Measurements from ENCODE around the gene FAM110A. TPM values are rescaled to one million over a fixed set of nuclear protein-coding genes. Genes with fewer than 3 reads are reported as not detected.
A peak's percentile ranks its signal among the peaks of the same experiment; 100 is the strongest.

Gene FAM110A
- total and polyA plus RNA-seq, 9 of the 15 experiments (the other 6 are each of a cell fraction or from before 2014, with no cell fraction given), result 0.73 to 15.5 (median 3.6) TPM

GRCh38 chr20:841568-842546, 8.3 kb downstream of the FAM110A start:
- H3K9me1 ChIP-seq (ENCODE audit: control insufficient read depth, insufficient read depth, low read length), result peaks cover 3% of the 10 kb centered on the region
- no peaks in the 10 kb centered on the region for H3K9me3 ChIP-seq (replicated peaks; ENCODE audit: control insufficient read depth, insufficient read depth, low read depth, low read length)
- in situ Hi-C loops (cut with MboI), result no loop called here
- DNase-seq (ENCODE audit: extremely low read depth in 1 of 4, low spot score in 3 of 4) (no peak), FAIRE-seq (no peak), ATAC-seq (no peak)
- peaks cover 15% of the 10 kb centered on the region; the same call in 1 of the 3 replicates for H3K36me3 ChIP-seq (ENCODE audit: control insufficient read depth, insufficient read depth, low read length)
- TF ChIP-seq CEBPB (tag; IDR thresholded peaks at IDR 0.05) (0 out of 2 replicates have a peak, but pooled peaks have one; percentile 27), POLR3G (IDR thresholded peaks at IDR 0.05; ENCODE audit: extremely low read depth, insufficient read length, insufficient replicate concordance) (no peak), ZBTB7A (IDR thresholded peaks at IDR 0.05; ENCODE audit: borderline replicate concordance, control insufficient read depth, low read depth, low read length) (peak; percentile 15; the same call in 1 of the 2 replicates), RB1 (IDR thresholded peaks at IDR 0.05; ENCODE audit: low read depth) (no peak), ZNF24 (IDR thresholded peaks at IDR 0.05) (no peak), POLR2G (IDR thresholded peaks at IDR 0.05; ENCODE audit: low read depth, low read length) (peak; percentile 32; the same call in 1 of the 2 replicates), MEF2A (IDR thresholded peaks at IDR 0.05; ENCODE audit: control insufficient read depth, low read depth, low read length) (peak; percentile 70; the same call in 1 of the 2 replicates)
- TF ChIP-seq, protein P1, sequence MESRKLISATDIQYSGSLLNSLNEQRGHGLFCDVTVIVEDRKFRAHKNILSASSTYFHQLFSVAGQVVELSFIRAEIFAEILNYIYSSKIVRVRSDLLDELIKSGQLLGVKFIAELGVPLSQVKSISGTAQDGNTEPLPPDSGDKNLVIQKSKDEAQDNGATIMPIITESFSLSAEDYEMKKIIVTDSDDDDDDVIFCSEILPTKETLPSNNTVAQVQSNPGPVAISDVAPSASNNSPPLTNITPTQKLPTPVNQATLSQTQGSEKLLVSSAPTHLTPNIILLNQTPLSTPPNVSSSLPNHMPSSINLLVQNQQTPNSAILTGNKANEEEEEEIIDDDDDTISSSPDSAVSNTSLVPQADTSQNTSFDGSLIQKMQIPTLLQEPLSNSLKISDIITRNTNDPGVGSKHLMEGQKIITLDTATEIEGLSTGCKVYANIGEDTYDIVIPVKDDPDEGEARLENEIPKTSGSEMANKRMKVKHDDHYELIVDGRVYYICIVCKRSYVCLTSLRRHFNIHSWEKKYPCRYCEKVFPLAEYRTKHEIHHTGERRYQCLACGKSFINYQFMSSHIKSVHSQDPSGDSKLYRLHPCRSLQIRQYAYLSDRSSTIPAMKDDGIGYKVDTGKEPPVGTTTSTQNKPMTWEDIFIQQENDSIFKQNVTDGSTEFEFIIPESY (CRISPR knock-in tag; IDR thresholded peaks at IDR 0.05), result peak; percentile 36; the same call in 1 of the 2 replicates
- TF ChIP-seq, protein P2, sequence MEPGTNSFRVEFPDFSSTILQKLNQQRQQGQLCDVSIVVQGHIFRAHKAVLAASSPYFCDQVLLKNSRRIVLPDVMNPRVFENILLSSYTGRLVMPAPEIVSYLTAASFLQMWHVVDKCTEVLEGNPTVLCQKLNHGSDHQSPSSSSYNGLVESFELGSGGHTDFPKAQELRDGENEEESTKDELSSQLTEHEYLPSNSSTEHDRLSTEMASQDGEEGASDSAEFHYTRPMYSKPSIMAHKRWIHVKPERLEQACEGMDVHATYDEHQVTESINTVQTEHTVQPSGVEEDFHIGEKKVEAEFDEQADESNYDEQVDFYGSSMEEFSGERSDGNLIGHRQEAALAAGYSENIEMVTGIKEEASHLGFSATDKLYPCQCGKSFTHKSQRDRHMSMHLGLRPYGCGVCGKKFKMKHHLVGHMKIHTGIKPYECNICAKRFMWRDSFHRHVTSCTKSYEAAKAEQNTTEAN (CRISPR knock-in tag; IDR thresholded peaks at IDR 0.05), result no peak
- TF ChIP-seq, protein P3, sequence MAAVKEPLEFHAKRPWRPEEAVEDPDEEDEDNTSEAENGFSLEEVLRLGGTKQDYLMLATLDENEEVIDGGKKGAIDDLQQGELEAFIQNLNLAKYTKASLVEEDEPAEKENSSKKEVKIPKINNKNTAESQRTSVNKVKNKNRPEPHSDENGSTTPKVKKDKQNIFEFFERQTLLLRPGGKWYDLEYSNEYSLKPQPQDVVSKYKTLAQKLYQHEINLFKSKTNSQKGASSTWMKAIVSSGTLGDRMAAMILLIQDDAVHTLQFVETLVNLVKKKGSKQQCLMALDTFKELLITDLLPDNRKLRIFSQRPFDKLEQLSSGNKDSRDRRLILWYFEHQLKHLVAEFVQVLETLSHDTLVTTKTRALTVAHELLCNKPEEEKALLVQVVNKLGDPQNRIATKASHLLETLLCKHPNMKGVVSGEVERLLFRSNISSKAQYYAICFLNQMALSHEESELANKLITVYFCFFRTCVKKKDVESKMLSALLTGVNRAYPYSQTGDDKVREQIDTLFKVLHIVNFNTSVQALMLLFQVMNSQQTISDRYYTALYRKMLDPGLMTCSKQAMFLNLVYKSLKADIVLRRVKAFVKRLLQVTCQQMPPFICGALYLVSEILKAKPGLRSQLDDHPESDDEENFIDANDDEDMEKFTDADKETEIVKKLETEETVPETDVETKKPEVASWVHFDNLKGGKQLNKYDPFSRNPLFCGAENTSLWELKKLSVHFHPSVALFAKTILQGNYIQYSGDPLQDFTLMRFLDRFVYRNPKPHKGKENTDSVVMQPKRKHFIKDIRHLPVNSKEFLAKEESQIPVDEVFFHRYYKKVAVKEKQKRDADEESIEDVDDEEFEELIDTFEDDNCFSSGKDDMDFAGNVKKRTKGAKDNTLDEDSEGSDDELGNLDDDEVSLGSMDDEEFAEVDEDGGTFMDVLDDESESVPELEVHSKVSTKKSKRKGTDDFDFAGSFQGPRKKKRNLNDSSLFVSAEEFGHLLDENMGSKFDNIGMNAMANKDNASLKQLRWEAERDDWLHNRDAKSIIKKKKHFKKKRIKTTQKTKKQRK (IDR thresholded peaks at IDR 0.05; ENCODE audit: borderline replicate concordance, low read depth, low read length), result no peak
- no peak overlapping the region for H2AFZ ChIP-seq (ENCODE audit: low read depth, low read length)
- ChIA-PET CTCF (ENCODE audit: low intra/inter-chr PET ratio) (interaction anchor here (0.7 kb wide), 1 partner anchor 26 kb away, joined by 3 read pairs; no protein-coding TSS in a partner anchor), POLR2A (interaction anchor here (0.6 kb wide), 1 partner anchor 492 kb away, joined by 3 read pairs; no protein-coding TSS in a partner anchor)
- H3K79me2 ChIP-seq (ENCODE audit: control insufficient read depth, insufficient read depth, low read length), result peaks cover 35% of the 10 kb centered on the region
- no peak overlapping the region for H3K4me3 ChIP-seq
- no peak overlapping the region for H3K27ac ChIP-seq (ENCODE audit: extremely low read depth, low read depth, low read length)
- H3K4me1 ChIP-seq (replicated peaks in 1 of 2; ENCODE audit: control insufficient read depth in 2 of 2, insufficient read depth in 2 of 2, low read length in 2 of 2), result peaks cover 26 to 55% of the 10 kb centered on the region in 2 experiments
- no TSS peak for BruUV-seq (replicated peaks)
- no peaks in the 10 kb centered on the region for H3K27me3 ChIP-seq (ENCODE audit: control insufficient read depth in 2 of 2, insufficient read depth in 2 of 2, low read length in 2 of 2)
- H3K4me2 ChIP-seq (ENCODE audit: insufficient read depth, low read length), result no peak overlapping the region
- H4K20me1 ChIP-seq (replicated peaks; ENCODE audit: control insufficient read depth, insufficient read depth, low read length), result 0 out of 2 replicates have a peak, but pooled peaks cover 12% of the 10 kb centered on the region
- intact Hi-C loops (cut with micrococcal nuclease), result no loop called here
- WGBS (ENCODE audit: insufficient coverage, low coverage, missing lambda C conversion rate), result 49% methylated on average over 12 of the region's 62 CpGs
- no peak overlapping the region for H3K9ac ChIP-seq (ENCODE audit: insufficient read depth in 1 of 2, low read depth in 2 of 2, low read length in 2 of 2)
